HG03520 (cell line): ENCODE results near the gene NACA.
"Not testable (repeated sequence)": the region's sequence is repeated elsewhere in the genome, so short reads cannot be mapped to it uniquely, and the experiment has no call there.

Source experiments
- ATAC-seq: cut with Tn5 transposase; IDR thresholded peaks from one replicate; pipeline ENCODE4 v1.9.1; 2021; ENCODE audit warnings: mild to moderate bottlenecking, moderate library complexity; ENCODE audit not compliant: unreplicated experiment

The NACA gene

GRCh38 chr12:56724972-56725722 lies at the start of gene NACA:
NACA (minus strand) TSS chr12:56725299; CDS start chr12:56724521, 778 bp downstream.
- peak; percentile 89 for ATAC-seq

DNA sequence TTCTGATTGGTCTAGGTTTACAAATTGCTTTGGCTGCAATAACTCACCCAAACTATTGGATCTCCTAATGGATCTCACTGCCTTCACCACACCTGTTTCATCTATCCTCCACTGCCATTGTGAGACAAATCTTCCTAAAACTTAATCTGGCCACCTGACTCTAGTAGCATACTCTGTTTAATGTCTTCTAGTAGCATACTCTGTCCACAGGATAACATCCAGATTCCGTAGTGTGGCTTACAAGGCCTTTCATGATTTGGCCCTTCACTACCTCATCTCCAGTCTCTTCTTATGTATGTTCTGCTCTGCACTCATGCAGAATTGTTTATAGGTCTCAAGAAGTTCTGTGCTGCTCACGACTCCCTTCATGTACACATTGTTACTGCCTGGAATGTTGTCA lies 48.0 kb upstream of the NACA start:
- ATAC-seq, result no peak

- ATAC-seq, result no peak
Observed at GRCh38 chr12:56772625-56773024, 47.5 kb upstream of the NACA start.

DNA sequence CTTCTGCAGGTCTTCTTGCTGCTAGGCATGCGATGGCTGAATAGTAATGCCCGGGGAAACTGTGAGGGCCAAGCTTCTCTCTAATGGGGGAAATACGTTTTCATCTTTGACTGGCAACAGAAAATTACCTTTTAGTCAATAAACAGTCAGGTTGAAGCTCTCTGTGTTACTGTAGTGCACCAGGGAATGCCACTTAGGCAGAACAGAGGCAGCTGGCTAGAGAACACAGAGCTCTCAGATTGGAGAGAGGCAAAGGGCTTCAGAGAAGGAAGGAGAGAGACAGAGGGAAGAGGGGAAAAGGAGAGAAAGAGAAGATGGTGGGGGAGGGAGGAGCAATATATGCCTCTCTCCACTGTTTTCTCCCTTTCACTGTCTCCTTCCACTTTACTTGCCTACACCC lies 44.8 kb upstream of the NACA start:
- no peak for ATAC-seq

GRCh38 chr12:56768424-56768823 lies 43.3 kb upstream of the NACA start:
- ATAC-seq, result no peak

DNA sequence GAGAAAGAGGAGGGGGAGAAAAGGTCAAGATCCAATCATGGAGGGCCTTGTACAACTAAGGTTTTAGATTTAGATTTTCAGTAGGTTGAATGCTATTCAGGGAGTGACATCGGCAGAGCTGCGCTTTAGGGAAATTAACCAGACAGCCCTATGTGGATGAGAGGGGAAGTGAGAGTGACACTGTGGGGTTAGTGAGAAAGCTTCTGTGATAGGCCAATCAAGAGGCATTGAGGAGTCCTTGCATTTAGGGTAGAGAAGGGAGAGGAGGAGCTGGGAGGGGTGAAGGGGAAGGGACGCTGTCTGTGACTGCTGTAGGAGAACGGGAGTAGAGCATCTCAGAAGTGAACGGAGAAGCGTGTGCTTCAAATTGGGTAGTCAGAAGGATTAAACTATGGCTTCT lies 41.4 kb upstream of the NACA start:
- peak; percentile 95 for ATAC-seq

DNA sequence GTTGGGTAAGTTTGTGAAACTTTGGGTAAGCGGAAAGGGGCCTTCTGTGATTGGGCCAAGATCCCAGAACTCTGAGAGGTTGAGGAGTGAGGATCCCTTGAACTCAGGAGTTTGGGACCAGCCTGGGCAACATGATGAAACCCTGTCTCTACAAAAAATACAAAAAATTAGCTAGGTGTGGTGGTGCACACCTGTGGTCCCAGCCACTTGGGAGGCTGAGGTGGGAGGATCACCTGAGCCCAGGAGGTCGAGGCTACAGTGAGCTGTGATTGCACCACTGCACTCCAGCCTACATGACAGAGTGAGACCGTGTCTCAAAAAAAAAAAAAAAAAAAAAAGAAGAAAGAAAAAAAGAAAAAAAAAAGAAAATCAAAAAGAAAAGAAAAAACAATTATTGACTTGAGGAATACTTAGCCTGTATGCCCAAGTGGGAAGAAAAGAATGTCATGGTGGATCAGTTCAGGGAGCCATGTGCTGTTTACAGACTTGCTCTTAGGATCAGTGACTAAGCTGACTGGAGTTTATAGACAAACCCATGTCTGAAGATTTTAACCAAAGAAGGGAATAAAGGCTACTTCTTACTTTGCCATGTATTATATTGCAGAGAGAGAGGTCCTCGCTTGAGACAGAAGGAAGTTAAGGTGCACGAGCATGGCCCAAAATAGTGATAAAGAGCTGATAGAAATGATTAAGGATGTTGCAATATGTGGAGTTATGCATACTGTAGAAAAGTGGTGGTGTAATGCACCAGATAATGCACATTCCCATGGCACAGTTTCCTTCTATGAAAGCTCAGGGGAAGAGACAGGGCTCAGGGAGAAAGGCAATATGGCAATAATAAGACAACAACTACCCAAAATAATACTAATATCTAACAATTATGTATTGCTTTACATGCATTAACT lies 38.9 kb upstream of the NACA start:
- no peak for ATAC-seq

- ATAC-seq, result no peak
Observed at GRCh38 chr12:56761812-56762211, 36.7 kb upstream of the NACA start.

DNA sequence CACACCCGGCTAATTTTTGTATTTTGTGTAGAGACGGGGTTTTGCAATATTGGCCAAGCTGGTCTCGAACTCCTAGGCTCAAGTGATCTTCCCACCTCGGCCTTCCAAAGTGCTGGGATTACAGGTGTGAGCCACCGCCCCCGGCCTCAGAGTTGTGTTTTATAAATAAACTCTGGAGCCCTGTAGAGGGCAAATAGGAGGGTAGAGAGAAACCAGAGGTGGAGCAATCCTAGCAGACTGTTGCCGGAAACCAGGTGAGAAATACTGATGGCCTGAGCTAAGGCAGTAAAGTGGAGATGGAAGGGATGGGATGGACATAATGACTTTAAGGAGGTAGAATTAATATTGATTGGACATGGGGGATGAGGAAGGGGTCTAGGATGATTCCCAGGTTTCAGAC lies 35.4 kb upstream of the NACA start:
- no peak for ATAC-seq

- ATAC-seq, result no peak
Observed at GRCh38 chr12:56759263-56759908, 34.3 kb upstream of the NACA start.

- no peak for ATAC-seq
Observed at GRCh38 chr12:56758728-56759262, 33.7 kb upstream of the NACA start.

GRCh38 chr12:56757971-56758370 lies 32.9 kb upstream of the NACA start:
- ATAC-seq, result not testable (repeated sequence)

DNA sequence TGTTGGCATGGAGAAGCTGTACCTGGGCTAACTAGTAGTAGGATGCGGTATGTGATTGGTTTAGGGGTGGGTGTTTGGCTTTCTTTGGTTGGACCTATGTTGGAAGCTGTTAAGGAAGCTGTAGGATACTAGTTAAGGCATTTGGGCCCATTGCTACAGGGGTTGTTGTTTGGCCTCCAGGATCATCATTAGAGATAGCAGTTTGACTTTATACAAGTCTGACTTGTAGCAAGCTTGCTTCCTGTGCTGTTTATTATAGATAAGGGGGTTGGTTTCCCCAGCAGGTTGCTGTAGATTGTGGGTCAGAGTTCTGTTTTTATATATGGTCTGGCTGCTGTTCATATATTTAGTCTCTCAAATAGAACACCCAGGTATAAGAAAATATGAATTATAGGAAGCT lies 28.5 kb upstream of the NACA start:
- ATAC-seq, result no peak

- peak; percentile 78 for ATAC-seq
Observed at GRCh38 chr12:56751712-56752598, 26.9 kb upstream of the NACA start, which contains the start of gene PRIM1. PRIM1 (minus strand) TSS chr12:56752323; CDS start chr12:56752298, 25 bp downstream.

GRCh38 chr12:56750596-56750995 lies 25.5 kb upstream of the NACA start:
- ATAC-seq, result not testable (repeated sequence)

GRCh38 chr12:56749853-56750252 lies 24.8 kb upstream of the NACA start:
- ATAC-seq, result no peak

DNA sequence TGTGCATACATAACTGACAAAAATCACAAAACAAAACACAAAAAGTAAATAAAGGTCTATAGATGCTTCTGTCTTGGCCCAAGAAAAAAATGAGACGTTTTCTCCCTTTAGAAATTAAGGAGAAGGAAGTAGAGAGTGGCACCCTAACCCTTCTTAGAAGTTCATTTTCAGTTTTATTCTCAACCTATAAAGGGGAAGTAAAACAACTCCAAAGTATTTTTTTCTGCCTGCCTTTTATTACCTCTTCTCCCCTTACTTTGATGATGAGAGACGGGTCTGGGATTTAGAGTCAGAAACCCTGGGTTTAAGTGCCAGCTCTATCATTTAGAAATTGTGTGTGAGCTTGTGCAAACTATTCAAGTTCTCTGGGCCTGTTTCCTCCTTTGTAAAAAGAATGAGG lies 24.3 kb upstream of the NACA start:
- ATAC-seq, result no peak

- ATAC-seq, result no peak
Observed at GRCh38 chr12:56728139-56728861, 3.2 kb upstream of the NACA start.

- ATAC-seq, result not testable (repeated sequence)
Observed at GRCh38 chr12:56726196-56726675, 1.1 kb upstream of the NACA start.
